ENCODE results near the gene AQP3. TPM values are rescaled to one million over a fixed set of nuclear protein-coding genes. Genes with fewer than 3 reads are reported as not detected.

Gene AQP3
- total and polyA plus RNA-seq, 2 of the 13 experiments (the other 11 are each of a cell fraction or from before 2014, with no cell fraction given): 1.4 to 5.5 TPM

DNA sequence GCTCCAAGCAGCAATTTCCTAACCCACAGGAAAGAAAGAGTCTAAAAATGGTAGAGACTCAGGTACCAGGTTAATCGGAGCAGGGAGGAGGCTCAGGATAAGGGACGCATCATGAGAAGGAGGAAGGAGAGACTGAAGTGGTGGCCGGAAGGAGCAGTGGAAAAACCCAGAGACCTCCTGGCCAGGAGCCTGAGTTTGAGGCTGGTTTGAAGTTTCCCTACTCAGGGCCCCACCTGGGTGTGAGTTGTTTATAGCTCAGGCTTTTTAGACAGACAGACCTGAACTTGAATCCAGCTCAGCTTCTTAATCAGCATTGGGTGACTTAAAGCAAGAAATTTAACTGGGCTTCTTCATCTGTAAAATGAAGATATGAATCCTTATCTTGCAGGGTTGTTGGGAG, 33.1 kb downstream of the AQP3 start:
- Histone ChIP-seq H3K79me2 (ENCODE audit: insufficient read depth, low read length) (no peaks in the 10 kb centered on the region), H3K4me3 (replicated peaks in 1 of 3; ENCODE audit: insufficient read depth in 1 of 3, low read depth in 2 of 3, low read length in 3 of 3) (no peak overlapping the region), H3K9ac (ENCODE audit: insufficient read depth, low read depth, low read length) (no peak overlapping the region), H4K20me1 (ENCODE audit: insufficient read depth, low read length) (no peaks in the 10 kb centered on the region), H3K36me3 (replicated peaks in 1 of 2; ENCODE audit: control insufficient read depth in 1 of 2, insufficient read depth in 2 of 2, low read length in 2 of 2) (no peaks in the 10 kb centered on the region), H3K27ac (ENCODE audit: extremely low read length, insufficient read depth, low read length) (no peak overlapping the region), H3K27me3 (ENCODE audit: control insufficient read depth in 1 of 2, insufficient read depth in 2 of 2, low read length in 2 of 2) (peaks cover 3 to 55% of the 10 kb centered on the region in 2 experiments; a peak in 4 of 5 replicates), H3K4me1 (ENCODE audit: insufficient read depth, low read length) (peaks cover 50% of the 10 kb centered on the region), H3K9me3 (ENCODE audit: low read length) (no peaks in the 10 kb centered on the region), H2AFZ (ENCODE audit: low read length) (no peak overlapping the region), H3K4me2 (ENCODE audit: low read depth, low read length) (peak overlapping the region; percentile 51; the same call in 1 of the 2 replicates)
- ChIA-PET CTCF (ENCODE audit: low intra/inter-chr PET ratio, low total read pairs) (interaction anchor here (1.8 kb wide), 1 partner anchor 40 kb away, joined by 5 read pairs; no protein-coding TSS in a partner anchor), POLR2A (interaction anchor here (2.4 to 3.0 kb wide), 2 partner anchors 11 to 59 kb away, joined by 14 to 16 read pairs; partner anchors contain the start of gene NOL6)
- DNase-seq (ENCODE audit: low spot score): no peak
- no peak for ATAC-seq
- intact Hi-C loops (cut with micrococcal nuclease; ENCODE audit: unreplicated experiment) (loop anchor here (2.0 kb wide), 1 partner anchor 39 kb away; no protein-coding TSS in a partner anchor), in situ Hi-C loops (cut with HindIII; ENCODE audit: extremely low pct_ligation_motif_present, low pct_unique_long_range_greater_than_20kb) (no loop called here)
- 28% methylated on average over 3 of the region's 3 CpGs for WGBS (ENCODE audit: low lambda C conversion rate)
- no TSS peak for BruUV-seq (replicated peaks)
- no peak for FAIRE-seq
- TF ChIP-seq, protein P1, sequence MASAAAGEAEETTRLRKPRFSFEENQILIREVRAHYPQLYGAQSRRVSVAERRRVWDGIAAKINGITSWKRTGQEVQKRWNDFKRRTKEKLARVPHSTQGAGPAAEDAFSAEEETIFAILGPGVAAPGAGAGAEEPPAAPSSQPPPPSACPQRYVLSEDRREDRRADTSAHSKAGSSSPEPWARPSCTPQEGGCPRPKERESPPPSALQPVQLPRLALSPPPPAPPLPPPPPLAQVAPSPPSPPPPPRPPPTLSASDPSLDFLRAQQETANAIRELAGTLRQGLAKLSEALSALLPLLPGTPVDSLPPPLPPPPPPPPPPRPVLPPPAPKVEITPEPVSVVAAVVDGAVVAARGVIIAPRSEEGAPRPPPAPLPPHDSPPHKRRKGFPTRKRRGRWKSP (CRISPR knock-in tag; IDR thresholded peaks at IDR 0.05): no peak
- no peak for TF ChIP-seq ZMYM4 (CRISPR knock-in tag; IDR thresholded peaks at IDR 0.05)
- no peak for TF ChIP-seq NR2F6 (IDR thresholded peaks at IDR 0.05)
- no peak for TF ChIP-seq NR2F6 (CRISPR knock-in tag; IDR thresholded peaks at IDR 0.05)
- no peak for TF ChIP-seq YY1 (IDR thresholded peaks at IDR 0.05; ENCODE audit: insufficient read depth, insufficient replicate concordance, low read depth, low read length)
- TF ChIP-seq, protein P2, sequence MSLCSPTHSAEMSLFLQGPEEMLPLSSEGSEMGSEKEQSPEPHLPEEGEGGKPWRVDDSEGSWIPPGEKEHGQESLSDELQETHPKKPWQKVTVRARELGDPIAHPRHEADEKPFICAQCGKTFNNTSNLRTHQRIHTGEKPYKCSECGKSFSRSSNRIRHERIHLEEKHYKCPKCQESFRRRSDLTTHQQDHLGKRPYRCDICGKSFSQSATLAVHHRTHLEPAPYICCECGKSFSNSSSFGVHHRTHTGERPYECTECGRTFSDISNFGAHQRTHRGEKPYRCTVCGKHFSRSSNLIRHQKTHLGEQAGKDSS (CRISPR knock-in tag; IDR thresholded peaks at IDR 0.05; ENCODE audit: borderline replicate concordance, low read depth): no peak
- no peak for TF ChIP-seq TBX3 (IDR thresholded peaks at IDR 0.05; ENCODE audit: borderline replicate concordance)
- TF ChIP-seq, protein P3, sequence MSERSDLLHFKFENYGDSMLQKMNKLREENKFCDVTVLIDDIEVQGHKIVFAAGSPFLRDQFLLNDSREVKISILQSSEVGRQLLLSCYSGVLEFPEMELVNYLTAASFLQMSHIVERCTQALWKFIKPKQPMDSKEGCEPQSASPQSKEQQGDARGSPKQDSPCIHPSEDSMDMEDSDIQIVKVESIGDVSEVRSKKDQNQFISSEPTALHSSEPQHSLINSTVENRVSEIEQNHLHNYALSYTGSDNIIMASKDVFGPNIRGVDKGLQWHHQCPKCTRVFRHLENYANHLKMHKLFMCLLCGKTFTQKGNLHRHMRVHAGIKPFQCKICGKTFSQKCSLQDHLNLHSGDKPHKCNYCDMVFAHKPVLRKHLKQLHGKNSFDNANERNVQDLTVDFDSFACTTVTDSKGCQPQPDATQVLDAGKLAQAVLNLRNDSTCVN (CRISPR knock-in tag; IDR thresholded peaks at IDR 0.05; ENCODE audit: borderline replicate concordance): no peak
- TF ChIP-seq PBX2 (CRISPR knock-in tag; IDR thresholded peaks at IDR 0.05): no peak
- TF ChIP-seq ZNF20 (CRISPR knock-in tag; IDR thresholded peaks at IDR 0.05): no peak
- TF ChIP-seq CHD2 (IDR thresholded peaks at IDR 0.05; ENCODE audit: low read depth, low read length): no peak
- TF ChIP-seq AFF4 (CRISPR knock-in tag; IDR thresholded peaks at IDR 0.05): no peak
- TF ChIP-seq DZIP1 (CRISPR knock-in tag; IDR thresholded peaks at IDR 0.05): no peak
- no peak for TF ChIP-seq ZNF749 (CRISPR knock-in tag; IDR thresholded peaks at IDR 0.05; ENCODE audit: borderline replicate concordance)

Measured in HepG2 (cell line).